Body of pancreas (tissue), 4 donors: ENCODE measurements around the gene ALG14. TPM values are rescaled to one million over a fixed set of nuclear protein-coding genes. Genes with fewer than 3 reads are reported as not detected.

Experiments used
- ATAC-seq: fragments of 150-250 bp; one replicate; pipeline ENCODE4 v1.9.1; 2016
- DNase-seq, 4 donors: peaks; one replicate each; pipeline ENCODE4 v3.0.0-alpha.2; 2019
- H3K27ac ChIP-seq, 4 donors: fragments of 200-600 bp; sonication (generic); 1 replicate in 3 of 4; 2 replicates in 1 of 4; pipeline versions ENCODE4 v1.5.1 to v1.6.1; 2016 to 2019; ENCODE audit warnings: mild to moderate bottlenecking in 1 of 4, mixed read lengths in 1 of 4, moderate library complexity in 1 of 4
- H3K27me3 ChIP-seq, 2 donors: fragments of 200-600 bp; sonication (generic); one replicate each; pipeline ENCODE4 v1.6.0; 2016; ENCODE audit warnings: mild to moderate bottlenecking in 1 of 2
- H3K36me3 ChIP-seq, 2 donors: fragments of 200-600 bp; sonication (generic); replicated peaks in 1 of 2; 2 replicates each; pipeline ENCODE4 v1.5.1; 2016; ENCODE audit warnings: low read depth in 2 of 2; ENCODE audit not compliant: insufficient read depth in 1 of 2
- H3K4me1 ChIP-seq: fragments of 200-600 bp; sonication (generic); one replicate; pipeline ENCODE4 v1.6.0; 2016
- H3K4me3 ChIP-seq, 2 donors: fragments of 200-600 bp; sonication (generic); 1 replicate in 1 of 2; 2 replicates in 1 of 2; pipeline ENCODE4 v1.5.1; 2016 to 2019
- H3K9me3 ChIP-seq, 3 donors: fragments of 200-600 bp; sonication (generic); 1 replicate in 2 of 3; 2 replicates in 1 of 3; pipeline ENCODE4 v1.5.1; 2016
- POLR2A ChIP-seq, 3 donors: fragments of 450-650 bp; IDR thresholded peaks; one replicate each; pipeline ENCODE4 v1.6.1; 2016; ENCODE audit warnings: antibody characterized with exemption in 3 of 3, mild to moderate bottlenecking in 2 of 3
- WGBS, 2 donors: methylation state at CpG; one replicate each; pipeline ENCODE4 v1.1.5; 2017; 5-methylcytosine and 5-hydroxymethylcytosine counted together
- intact Hi-C: fragments of 100-400 bp; cut with DNase I; formaldehyde crosslinking; loops from one replicate; pipeline ENCODE4 v1.15.1; 2023
- total RNA-seq, 2 donors: library from RNA; depleted of rRNA; stranded (reverse); fragments of >200 nt; gene quantifications; one replicate each; pipeline ENCODE4 v1.1.0, GENCODE V29; 2016
- TF ChIP-seq, protein P1 (sequence below), 7 experiments: fragments of 450-650 bp in 4 of 7; fragments of 200-600 bp in 3 of 7; sonication (generic) in 3 of 7; IDR thresholded peaks; one replicate each; pipeline ENCODE4 v1.5.1; 2016 to 2019; ENCODE audit warnings: antibody characterized with exemption in 7 of 7

Gene ALG14
- total RNA-seq, 2 donors from 2014 or later = 0.78 to 0.99 TPM

DNA sequence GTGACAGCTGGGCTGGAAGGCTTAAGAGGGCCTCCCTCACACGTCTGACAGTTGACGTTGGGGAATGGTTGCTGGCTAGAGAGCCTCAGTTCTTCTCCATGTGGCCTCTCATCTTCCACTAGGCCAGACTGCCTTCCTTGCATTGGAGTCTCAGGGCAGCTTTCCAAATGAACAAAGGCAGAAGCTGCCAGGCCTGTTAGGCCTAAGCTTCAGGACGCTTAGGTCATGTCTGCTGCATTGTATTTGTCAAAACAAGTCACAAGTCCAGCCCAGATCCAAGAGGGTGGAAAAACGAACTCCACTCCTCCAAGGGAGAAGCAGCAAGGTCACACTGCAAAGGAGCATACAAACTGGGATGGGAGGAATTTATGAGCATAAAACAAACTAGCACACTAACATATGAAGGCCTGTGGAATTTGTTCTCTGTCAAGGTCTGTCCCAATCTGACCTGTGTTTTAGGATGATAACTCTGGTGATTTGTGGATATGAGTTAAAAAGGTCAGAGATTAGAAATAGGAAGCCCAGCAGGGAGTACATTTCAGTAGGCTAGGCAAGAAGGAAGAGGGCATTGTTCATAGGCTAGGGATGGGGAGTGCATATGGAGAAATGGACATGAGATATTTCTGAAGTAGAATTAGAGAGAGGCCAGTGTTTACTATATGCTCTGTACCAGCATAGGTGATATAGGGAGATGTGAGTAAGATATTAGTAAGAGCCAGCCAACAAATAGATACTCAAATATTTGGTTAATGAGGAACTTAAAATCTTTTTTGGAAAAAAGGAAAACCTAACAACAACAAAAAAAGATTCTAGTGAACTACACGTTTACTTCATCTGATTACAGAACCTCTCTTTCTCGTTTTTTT, 116.8 kb downstream of the ALG14 start:
- DNase-seq = peak in 1 of 4 donors; percentile 26
- Histone ChIP-seq H3K27ac (peak overlapping the region in 2 of 4 donors; percentile 22 to 49), H3K4me3 (no peak overlapping the region), H3K9me3 (no peaks in the 10 kb centered on the region), H3K27me3 (no peaks in the 10 kb centered on the region), H3K4me1 (peaks cover 19% of the 10 kb centered on the region), H3K36me3 (no peaks in the 10 kb centered on the region)
- peak; percentile 24 for ATAC-seq
- TF ChIP-seq, protein P1, sequence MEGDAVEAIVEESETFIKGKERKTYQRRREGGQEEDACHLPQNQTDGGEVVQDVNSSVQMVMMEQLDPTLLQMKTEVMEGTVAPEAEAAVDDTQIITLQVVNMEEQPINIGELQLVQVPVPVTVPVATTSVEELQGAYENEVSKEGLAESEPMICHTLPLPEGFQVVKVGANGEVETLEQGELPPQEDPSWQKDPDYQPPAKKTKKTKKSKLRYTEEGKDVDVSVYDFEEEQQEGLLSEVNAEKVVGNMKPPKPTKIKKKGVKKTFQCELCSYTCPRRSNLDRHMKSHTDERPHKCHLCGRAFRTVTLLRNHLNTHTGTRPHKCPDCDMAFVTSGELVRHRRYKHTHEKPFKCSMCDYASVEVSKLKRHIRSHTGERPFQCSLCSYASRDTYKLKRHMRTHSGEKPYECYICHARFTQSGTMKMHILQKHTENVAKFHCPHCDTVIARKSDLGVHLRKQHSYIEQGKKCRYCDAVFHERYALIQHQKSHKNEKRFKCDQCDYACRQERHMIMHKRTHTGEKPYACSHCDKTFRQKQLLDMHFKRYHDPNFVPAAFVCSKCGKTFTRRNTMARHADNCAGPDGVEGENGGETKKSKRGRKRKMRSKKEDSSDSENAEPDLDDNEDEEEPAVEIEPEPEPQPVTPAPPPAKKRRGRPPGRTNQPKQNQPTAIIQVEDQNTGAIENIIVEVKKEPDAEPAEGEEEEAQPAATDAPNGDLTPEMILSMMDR (IDR thresholded peaks at IDR 0.05) = no peak
- TF ChIP-seq POLR2A (IDR thresholded peaks at IDR 0.05) = no peak
- 50 to 55% methylated on average over 6 of the region's 6 CpGs for WGBS, 2 donors
- intact Hi-C loops = no loop called here

DNA sequence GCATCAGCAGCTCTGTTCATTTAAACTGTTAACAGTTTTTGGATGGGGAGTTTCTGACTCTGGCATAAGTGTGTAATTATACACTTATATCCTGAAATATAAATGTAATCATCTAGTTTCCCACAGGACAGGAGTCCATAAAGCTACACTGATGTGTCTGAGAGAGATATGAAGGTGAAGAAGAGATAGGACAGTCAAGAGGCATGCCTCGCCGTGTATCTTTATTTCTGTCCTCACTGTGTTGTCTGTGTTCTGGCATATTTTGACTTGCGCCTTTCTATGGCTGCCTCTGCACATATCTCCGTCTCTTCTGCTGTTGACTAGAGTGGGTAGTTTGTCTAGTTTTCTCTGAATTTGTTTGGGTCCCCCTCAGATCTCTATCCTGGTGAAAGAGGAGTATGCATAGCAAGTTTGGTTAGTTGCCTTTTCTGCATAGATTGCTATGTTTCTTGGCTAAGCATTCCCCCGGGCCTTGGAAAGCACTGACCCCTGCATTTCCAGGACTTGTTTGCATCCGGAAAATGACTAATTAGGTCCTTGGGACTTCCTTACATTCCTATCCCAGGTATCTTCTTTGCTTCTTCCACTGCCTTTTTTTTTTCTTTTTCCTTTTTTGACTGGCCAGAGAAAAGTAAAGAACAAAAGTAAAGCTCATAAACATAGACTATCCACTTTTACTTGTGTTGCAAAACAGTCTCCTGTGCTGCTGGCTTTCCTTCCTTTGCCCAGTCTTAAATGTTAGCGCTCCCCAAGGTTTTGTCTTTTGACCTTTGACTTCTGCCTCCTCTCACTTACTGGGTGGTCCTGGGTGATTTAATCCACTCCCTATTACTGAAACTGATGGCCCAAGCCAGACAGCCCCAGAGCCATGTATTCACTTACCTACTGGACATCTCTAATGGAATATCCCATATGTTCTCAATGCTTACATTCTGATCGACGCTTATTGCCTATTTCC, 118.2 kb downstream of the ALG14 start:
- Histone ChIP-seq H3K27me3 (no peaks in the 10 kb centered on the region), H3K4me3 (no peak overlapping the region), H3K36me3 (no peaks in the 10 kb centered on the region), H3K27ac (no peak overlapping the region), H3K9me3 (no peaks in the 10 kb centered on the region), H3K4me1 (peaks cover 33% of the 10 kb centered on the region)
- WGBS, 2 donors = 83 to 92% methylated on average over 9 of the region's 9 CpGs
- DNase-seq (no peak), ATAC-seq (no peak)
- intact Hi-C loops = no loop called here
- no peak for TF ChIP-seq POLR2A (IDR thresholded peaks at IDR 0.05)
- TF ChIP-seq, protein P1 (IDR thresholded peaks at IDR 0.05) = no peak

DNA sequence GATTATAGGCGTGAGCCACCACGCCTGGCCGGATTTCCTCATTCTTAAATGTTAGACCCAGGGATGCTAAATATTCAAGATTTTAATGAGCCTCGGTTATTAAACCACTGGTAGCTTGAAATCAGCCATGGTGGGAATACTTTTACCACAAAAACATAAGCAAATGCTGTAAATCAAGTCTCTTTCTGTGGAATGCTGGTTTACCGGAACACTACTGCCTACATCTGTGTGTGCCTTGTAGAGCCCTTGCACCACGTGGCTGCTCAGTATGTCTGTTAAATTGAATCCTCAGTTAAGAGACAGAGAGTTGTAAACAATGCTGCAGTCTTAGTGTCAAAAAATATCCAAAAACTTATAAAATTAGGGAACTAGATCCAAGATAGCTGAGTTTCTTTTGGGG, 119.0 kb downstream of the ALG14 start:
- WGBS, 2 donors = 85 to 89% methylated on average over 6 of the region's 6 CpGs

DNA sequence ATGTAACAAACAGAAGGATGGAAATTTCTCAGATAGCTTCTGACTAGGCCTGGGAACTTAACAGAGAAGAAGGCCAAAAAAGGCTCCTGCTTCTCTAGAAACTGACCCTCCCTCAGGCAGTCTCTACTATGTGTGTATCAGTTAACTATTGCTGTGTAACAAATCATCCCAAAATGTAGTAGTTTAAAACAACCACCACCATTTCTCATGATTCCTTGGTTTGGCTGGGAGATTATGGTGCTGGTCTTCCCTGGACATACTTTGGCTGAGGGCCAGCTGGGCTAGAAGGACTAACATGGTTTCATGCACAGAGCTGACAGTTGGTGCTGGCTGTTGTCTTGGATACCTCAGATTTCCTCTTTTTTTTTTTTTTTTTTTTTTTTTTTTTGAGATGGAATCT, 119.6 kb downstream of the ALG14 start:
- DNase-seq = peak in 1 of 4 donors; percentile 28
- TF ChIP-seq, protein P1 (IDR thresholded peaks at IDR 0.05) = no peak
- no peak for TF ChIP-seq POLR2A (IDR thresholded peaks at IDR 0.05)
- Histone ChIP-seq H3K36me3 (no peaks in the 10 kb centered on the region), H3K27me3 (no peaks in the 10 kb centered on the region), H3K4me3 (no peak overlapping the region), H3K9me3 (no peaks in the 10 kb centered on the region), H3K4me1 (peaks cover 37% of the 10 kb centered on the region), H3K27ac (no peak overlapping the region)
- intact Hi-C loops = no loop called here
- ATAC-seq = no peak

More for the DNA sequence above, 119.0 kb downstream of the ALG14 start:
- no peak overlapping the region for H3K27ac ChIP-seq
- ATAC-seq (no peak), DNase-seq (no peak)
- intact Hi-C loops = no loop called here
- TF ChIP-seq POLR2A (IDR thresholded peaks at IDR 0.05) = no peak
- TF ChIP-seq, protein P1 (IDR thresholded peaks at IDR 0.05) = no peak
- H3K27me3 ChIP-seq = no peaks in the 10 kb centered on the region
- H3K9me3 ChIP-seq = no peaks in the 10 kb centered on the region
- H3K4me1 ChIP-seq = peaks cover 37% of the 10 kb centered on the region
- H3K36me3 ChIP-seq = no peaks in the 10 kb centered on the region
- H3K4me3 ChIP-seq = no peak overlapping the region
